Activated CD4-positive, alpha-beta T cell treated with anti-CD3 and anti-CD28 coated beads, Interleukin-2, amount 10 ng/mL, durations not matched to agents 24 days and 14 days (primary cell): ENCODE measurements around the gene LTB4R. TPM values are rescaled to one million over a fixed set of nuclear protein-coding genes. Genes with fewer than 3 reads are reported as not detected.

Source experiments
- DNase-seq: peaks from one replicate; pipeline ENCODE4 v3.0.0; 2022
- H3K27ac Mint-ChIP-seq: one replicate; pipeline ENCODE4 v1.8.0; 2022; ENCODE audit warnings: mild to moderate bottlenecking, mixed read lengths
- H3K27me3 Mint-ChIP-seq: one replicate; pipeline ENCODE4 v1.8.0; 2022; ENCODE audit warnings: mixed read lengths
- H3K36me3 Mint-ChIP-seq: one replicate; pipeline ENCODE4 v1.8.0; 2022; ENCODE audit warnings: low read depth, mild to moderate bottlenecking, mixed read lengths
- H3K4me1 Mint-ChIP-seq: one replicate; pipeline ENCODE4 v1.8.0; 2021; ENCODE audit warnings: mixed read lengths
- H3K4me3 Mint-ChIP-seq: one replicate; pipeline ENCODE4 v1.8.0; 2022; ENCODE audit warnings: mild to moderate bottlenecking, moderate library complexity, mixed read lengths
- H3K9me3 Mint-ChIP-seq: one replicate; pipeline ENCODE4 v1.8.0; 2021; ENCODE audit warnings: mixed read lengths
- intact Hi-C: fragments of 100-400 bp; cut with micrococcal nuclease; formaldehyde crosslinking; loops from one replicate; pipeline ENCODE4 v1.15.1; 2023
- total RNA-seq: library from RNA; stranded (reverse); gene quantifications from 2 replicates; pipeline ENCODE4 v1.2.3, GENCODE V29; 2022

Gene LTB4R
- total RNA-seq, 1 donor from 2014 or later = 12.2 TPM

DNA sequence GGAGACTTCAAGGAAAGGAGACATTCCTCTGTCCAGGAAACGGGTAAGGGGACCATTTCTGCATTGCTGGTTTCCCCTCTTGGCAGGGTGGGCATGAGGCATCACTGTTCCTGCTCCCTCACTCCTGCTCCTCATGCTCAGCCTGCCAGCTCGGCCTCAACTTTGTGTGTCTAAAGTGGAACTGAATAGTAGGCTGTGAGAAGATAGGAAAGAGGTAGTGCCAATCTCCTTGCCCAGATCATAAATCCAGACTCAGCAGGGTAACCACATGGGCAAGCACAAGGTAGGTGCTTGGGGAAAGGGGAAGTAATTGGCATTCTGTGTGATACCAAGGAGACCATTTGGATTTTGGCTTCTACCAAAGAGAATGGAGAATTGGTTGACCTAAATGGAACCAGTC lies 2.6 kb downstream of the LTB4R start:
- Mint-ChIP-seq H3K27me3 (no peaks in the 10 kb centered on the region), H3K4me1 (peaks cover 69% of the 10 kb centered on the region), H3K4me3 (peak overlapping the region; percentile 86), H3K36me3 (peaks cover 34% of the 10 kb centered on the region), H3K9me3 (no peaks in the 10 kb centered on the region), H3K27ac (peak overlapping the region; percentile 81)
- no peak for DNase-seq
- intact Hi-C loops = no loop called here

DNA sequence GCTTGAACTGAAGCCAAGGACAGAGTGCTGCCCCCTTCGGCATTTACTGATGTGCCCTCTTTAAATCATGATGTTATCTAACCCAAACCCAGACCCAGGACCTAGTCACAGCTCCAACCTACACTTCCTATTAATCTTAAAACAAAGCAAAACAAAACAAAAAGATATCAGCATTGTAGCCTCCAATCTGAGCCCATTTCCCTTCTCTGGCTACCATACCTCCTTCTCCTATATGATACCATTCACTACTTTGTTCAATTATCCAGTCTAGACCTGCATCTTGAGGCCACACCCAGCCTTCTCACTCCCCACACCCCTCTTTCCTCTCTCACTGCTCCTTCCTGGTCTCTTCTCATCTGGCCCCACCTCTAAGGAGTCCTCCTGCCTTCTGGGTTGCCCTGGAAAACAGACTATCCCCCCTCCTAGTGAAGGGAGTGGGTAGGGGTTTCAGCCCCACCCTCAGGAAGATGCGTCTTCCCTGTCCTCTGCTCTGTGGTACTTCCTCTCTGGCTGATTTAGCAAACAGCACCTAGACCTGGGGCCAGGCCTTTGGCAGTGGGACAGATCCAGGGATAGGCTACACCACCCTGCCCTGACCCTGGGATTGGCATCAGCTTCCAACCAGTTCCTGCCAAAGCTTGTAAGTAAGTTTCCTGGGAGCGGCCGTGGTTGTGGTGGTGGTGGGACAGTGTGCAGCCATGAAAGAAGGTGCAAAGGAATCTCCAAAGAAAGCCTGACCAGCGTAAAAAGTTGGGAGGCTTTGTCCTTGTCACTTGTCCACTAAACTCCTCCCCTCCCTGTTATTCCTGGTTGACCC lies 3.3 kb downstream of the LTB4R start:
- H3K27ac Mint-ChIP-seq = peak overlapping the region; percentile 81
- H3K4me3 Mint-ChIP-seq = peak overlapping the region; percentile 86
- peaks cover 62% of the 10 kb centered on the region for H3K4me1 Mint-ChIP-seq
- DNase-seq = no peak
- H3K36me3 Mint-ChIP-seq = peaks cover 28% of the 10 kb centered on the region
- intact Hi-C loops = no loop called here
- H3K27me3 Mint-ChIP-seq = peaks cover 2% of the 10 kb centered on the region
- no peaks in the 10 kb centered on the region for H3K9me3 Mint-ChIP-seq

GRCh38 chr14:24315243-24315806 lies 4.0 kb downstream of the LTB4R start:
- H3K4me3 Mint-ChIP-seq = peak overlapping the region; percentile 86
- peaks cover 22% of the 10 kb centered on the region for H3K36me3 Mint-ChIP-seq
- intact Hi-C loops = no loop called here
- peak overlapping the region; percentile 65 for H3K27ac Mint-ChIP-seq
- peaks cover 55% of the 10 kb centered on the region for H3K4me1 Mint-ChIP-seq
- H3K27me3 Mint-ChIP-seq = peaks cover 6% of the 10 kb centered on the region
- H3K9me3 Mint-ChIP-seq = no peaks in the 10 kb centered on the region
- no peak for DNase-seq

- H3K4me3 Mint-ChIP-seq = no peak overlapping the region
- H3K4me1 Mint-ChIP-seq = peaks cover 53% of the 10 kb centered on the region
- peaks cover 22% of the 10 kb centered on the region for H3K36me3 Mint-ChIP-seq
- intact Hi-C loops = no loop called here
- H3K9me3 Mint-ChIP-seq = no peaks in the 10 kb centered on the region
- DNase-seq = no peak
- no peak overlapping the region for H3K27ac Mint-ChIP-seq
- peaks cover 6% of the 10 kb centered on the region for H3K27me3 Mint-ChIP-seq
These were observed 4.7 kb downstream of the LTB4R start for GRCh38 chr14:24315807-24316596.

DNA sequence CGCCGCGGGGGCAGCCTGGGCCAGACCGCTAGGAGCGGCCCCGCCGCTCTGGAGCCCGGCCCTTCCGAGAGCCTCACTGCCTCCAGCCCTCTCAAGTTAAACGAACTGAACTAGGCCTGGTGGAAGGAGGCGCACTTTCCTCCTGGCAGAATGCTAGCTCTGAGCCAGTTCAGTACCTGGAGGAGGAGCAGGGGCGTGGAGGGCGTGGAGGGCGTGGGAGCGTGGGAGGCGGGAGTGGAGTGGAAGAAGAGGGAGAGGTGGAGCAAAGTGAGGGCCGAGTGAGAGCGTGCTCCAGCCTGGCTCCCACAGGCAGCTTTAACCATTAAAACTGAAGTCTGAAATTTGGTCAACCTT lies 5.3 kb downstream of the LTB4R start:
- peaks cover 6% of the 10 kb centered on the region for H3K27me3 Mint-ChIP-seq
- H3K27ac Mint-ChIP-seq = no peak overlapping the region
- DNase-seq = no peak
- peaks cover 53% of the 10 kb centered on the region for H3K4me1 Mint-ChIP-seq
- no peaks in the 10 kb centered on the region for H3K9me3 Mint-ChIP-seq
- peaks cover 22% of the 10 kb centered on the region for H3K36me3 Mint-ChIP-seq
- intact Hi-C loops = no loop called here
- no peak overlapping the region for H3K4me3 Mint-ChIP-seq

DNA sequence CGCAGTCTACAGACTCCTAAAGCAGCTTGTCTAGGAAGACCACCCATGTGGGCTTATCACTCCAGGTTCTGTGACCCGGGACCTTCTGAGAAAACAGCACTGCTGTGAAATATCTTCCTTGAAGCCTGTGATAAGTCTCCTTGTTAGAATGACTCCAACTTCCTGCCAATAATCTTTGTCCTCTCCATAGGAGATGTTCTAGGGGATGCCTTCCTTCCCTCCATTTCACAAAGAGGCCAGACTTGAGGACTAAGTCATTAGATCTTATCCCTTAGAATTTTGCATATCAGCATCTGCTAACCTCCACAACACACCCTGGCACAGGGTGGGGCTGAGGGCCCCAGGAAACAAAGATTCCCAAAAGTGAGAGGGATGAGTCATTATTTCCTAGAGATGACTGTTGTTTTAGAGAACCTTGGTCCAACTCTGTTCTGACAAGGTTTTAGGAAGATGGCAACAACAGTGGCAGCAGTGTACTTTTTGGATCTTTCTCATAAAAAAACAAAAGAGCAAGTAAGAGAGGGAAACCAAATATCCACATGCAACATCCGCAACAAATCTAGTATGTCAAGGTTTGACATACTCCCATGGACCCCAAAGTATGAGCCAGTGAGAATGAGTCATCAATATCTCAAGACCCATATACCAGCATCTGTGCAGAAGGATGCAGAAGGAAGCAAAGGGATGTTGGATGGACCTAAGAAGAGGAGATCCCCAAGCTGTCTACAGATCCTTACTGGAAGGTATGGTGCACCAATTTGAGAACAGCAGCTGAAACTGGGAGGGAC lies 6.0 kb downstream of the LTB4R start:
- Mint-ChIP-seq H3K27ac (peak overlapping the region; percentile 61), H3K9me3 (no peaks in the 10 kb centered on the region), H3K27me3 (peaks cover 7% of the 10 kb centered on the region), H3K4me1 (peaks cover 47% of the 10 kb centered on the region), H3K36me3 (peaks cover 20% of the 10 kb centered on the region), H3K4me3 (no peak overlapping the region)
- intact Hi-C loops = no loop called here
- no peak for DNase-seq

GRCh38 chr14:24321212-24321975 lies 10.1 kb downstream of the LTB4R start:
- no peaks in the 10 kb centered on the region for H3K9me3 Mint-ChIP-seq
- intact Hi-C loops = no loop called here
- no peak overlapping the region for H3K27ac Mint-ChIP-seq
- H3K27me3 Mint-ChIP-seq = peaks cover 9% of the 10 kb centered on the region
- no peak for DNase-seq
- H3K4me1 Mint-ChIP-seq = peaks cover 16% of the 10 kb centered on the region
- H3K36me3 Mint-ChIP-seq = peaks cover 7% of the 10 kb centered on the region
- no peak overlapping the region for H3K4me3 Mint-ChIP-seq

DNA sequence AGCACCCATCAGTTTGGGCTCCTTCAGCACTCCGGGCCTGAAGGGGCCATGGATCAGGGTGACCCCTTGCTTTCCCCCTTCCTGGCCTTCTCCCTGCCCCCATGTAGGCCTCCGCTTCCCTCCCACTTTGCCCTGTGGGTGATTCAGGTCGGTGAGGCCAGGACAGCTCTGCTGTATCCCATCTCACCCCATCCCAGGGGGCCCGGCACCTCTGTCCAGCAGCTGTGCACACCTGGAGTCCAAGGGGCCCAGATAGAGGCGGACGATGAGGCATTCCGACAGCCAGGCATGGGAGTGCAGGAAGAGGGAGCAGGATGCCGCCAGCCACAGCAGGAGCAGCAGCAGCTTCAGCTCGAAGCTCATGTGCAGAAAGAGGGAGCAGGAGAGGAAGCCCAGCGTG lies 11.4 kb downstream of the LTB4R start:
- Mint-ChIP-seq H3K4me3 (no peak overlapping the region), H3K36me3 (no peaks in the 10 kb centered on the region), H3K9me3 (no peaks in the 10 kb centered on the region), H3K4me1 (peaks cover 12% of the 10 kb centered on the region), H3K27me3 (peaks cover 9% of the 10 kb centered on the region), H3K27ac (no peak overlapping the region)
- no peak for DNase-seq
- intact Hi-C loops = no loop called here

GRCh38 chr14:24323341-24323740 lies 12.0 kb downstream of the LTB4R start:
- Mint-ChIP-seq H3K9me3 (no peaks in the 10 kb centered on the region), H3K36me3 (no peaks in the 10 kb centered on the region), H3K4me1 (peaks cover 9% of the 10 kb centered on the region), H3K27ac (no peak overlapping the region), H3K4me3 (no peak overlapping the region), H3K27me3 (peaks cover 9% of the 10 kb centered on the region)
- intact Hi-C loops = no loop called here
- no peak for DNase-seq

- no peak for DNase-seq
- intact Hi-C loops = no loop called here
- H3K4me3 Mint-ChIP-seq = no peak overlapping the region
- peaks cover 16% of the 10 kb centered on the region for H3K4me1 Mint-ChIP-seq
- no peak overlapping the region for H3K27ac Mint-ChIP-seq
- H3K9me3 Mint-ChIP-seq = no peaks in the 10 kb centered on the region
- peaks cover 9% of the 10 kb centered on the region for H3K27me3 Mint-ChIP-seq
- no peaks in the 10 kb centered on the region for H3K36me3 Mint-ChIP-seq
These were observed 12.7 kb downstream of the LTB4R start for GRCh38 chr14:24324024-24324423.

- Mint-ChIP-seq H3K27ac (no peak overlapping the region), H3K4me3 (no peak overlapping the region), H3K36me3 (no peaks in the 10 kb centered on the region), H3K9me3 (no peaks in the 10 kb centered on the region), H3K4me1 (peaks cover 27% of the 10 kb centered on the region), H3K27me3 (peaks cover 6% of the 10 kb centered on the region)
- no peak for DNase-seq
- intact Hi-C loops = no loop called here
These were observed 13.8 kb downstream of the LTB4R start for GRCh38 chr14:24325041-24325530.

DNA sequence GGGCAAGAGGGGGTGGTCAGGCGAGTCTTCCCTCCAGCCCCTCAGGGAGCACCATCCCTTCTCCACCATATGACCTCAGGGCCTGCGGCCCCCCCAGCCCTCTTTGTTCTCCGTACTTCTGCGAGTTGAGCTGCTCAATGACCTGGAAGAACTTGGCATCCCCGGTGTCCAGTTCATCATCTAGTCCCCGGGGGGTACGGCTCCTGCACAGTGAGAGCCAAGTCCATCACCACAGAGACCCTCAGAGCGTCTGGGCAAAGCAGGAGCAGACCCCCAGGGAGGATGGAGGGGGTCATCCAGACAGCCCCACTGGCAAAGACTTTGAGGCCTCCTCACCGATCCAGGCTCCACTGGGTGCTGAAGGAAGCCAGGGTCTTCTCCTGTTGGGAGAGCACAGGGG lies 14.7 kb downstream of the LTB4R start:
- intact Hi-C loops = no loop called here
- H3K36me3 Mint-ChIP-seq = no peaks in the 10 kb centered on the region
- no peaks in the 10 kb centered on the region for H3K9me3 Mint-ChIP-seq
- H3K27me3 Mint-ChIP-seq = peaks cover 5% of the 10 kb centered on the region
- H3K27ac Mint-ChIP-seq = no peak overlapping the region
- no peak overlapping the region for H3K4me3 Mint-ChIP-seq
- DNase-seq = no peak
- peaks cover 30% of the 10 kb centered on the region for H3K4me1 Mint-ChIP-seq

GRCh38 chr14:24327303-24327702 lies 16.0 kb downstream of the LTB4R start:
- H3K27me3 Mint-ChIP-seq = peaks cover 11% of the 10 kb centered on the region
- no peak overlapping the region for H3K4me3 Mint-ChIP-seq
- no peak for DNase-seq
- peaks cover 39% of the 10 kb centered on the region for H3K4me1 Mint-ChIP-seq
- no peaks in the 10 kb centered on the region for H3K36me3 Mint-ChIP-seq
- no peak overlapping the region for H3K27ac Mint-ChIP-seq
- no peaks in the 10 kb centered on the region for H3K9me3 Mint-ChIP-seq
- intact Hi-C loops = no loop called here
